ENCODE measurements around the gene KLF14.
"Not testable (repeated sequence)": the region's sequence is repeated elsewhere in the genome, so short reads cannot be mapped to it uniquely, and the experiment has no call there.

Gene KLF14

DNA sequence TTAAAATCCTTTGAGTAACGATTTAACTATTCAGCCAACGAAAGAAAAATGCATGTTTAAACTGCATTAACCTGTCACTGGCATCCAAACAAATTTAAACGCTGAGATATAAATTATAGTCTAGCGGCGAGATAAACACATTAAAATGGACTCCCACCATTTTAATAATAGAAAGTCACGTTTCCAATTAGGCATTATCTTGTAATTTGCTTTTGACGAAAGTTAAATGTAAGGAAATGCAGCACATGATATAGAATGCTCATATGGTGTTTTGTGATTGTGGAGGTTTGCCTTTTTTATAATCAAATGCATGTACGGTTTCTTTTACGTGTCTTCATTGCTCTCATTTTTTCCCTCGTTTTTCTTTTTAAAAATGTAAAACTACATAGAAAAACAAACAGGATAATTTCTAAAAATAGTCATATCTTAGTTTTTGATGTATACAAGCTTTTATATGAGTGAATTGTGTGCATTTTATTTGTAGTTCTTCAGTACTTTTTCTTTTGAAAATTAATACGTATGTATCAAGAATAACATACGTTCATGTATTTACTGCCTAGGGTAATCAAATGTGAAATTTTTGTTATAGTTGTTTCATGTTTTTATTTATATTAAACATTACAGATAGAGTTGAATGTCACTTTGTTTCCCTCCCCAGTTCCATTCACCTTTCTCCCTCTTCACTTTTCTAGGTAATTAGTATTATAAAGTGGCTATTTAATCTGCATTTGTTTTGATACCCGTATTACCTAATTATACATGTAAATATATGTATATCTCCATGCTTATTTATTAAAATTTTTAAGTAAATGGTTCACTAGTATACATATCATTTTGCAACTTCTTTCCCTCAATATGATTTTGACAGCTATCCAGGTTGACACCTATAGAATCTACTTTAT, 1.1 kb upstream of the KLF14 start:
- Mint-ChIP-seq H3K27ac (no peak overlapping the region), H3K4me3 (peak overlapping the region; percentile 69), H3K36me3 (no peaks in the 10 kb centered on the region), H3K4me1 (peaks cover 5% of the 10 kb centered on the region), H3K9me3 (no peaks in the 10 kb centered on the region)
- DNase-seq (ENCODE audit: low spot score in 2 of 2) (no peak), ATAC-seq (no peak)

GRCh38 chr7:130732980-130733930, 752 bp downstream of the KLF14 start:
- Mint-ChIP-seq H3K4me3 (peak overlapping the region; percentile 67), H3K27ac (no peak overlapping the region), H3K36me3 (no peaks in the 10 kb centered on the region), H3K4me1 (peaks cover 5% of the 10 kb centered on the region), H3K9me3 (no peaks in the 10 kb centered on the region)
- DNase-seq (ENCODE audit: low spot score in 2 of 2) (peak in 1 of 2 donors; percentile 41), ATAC-seq (peak; percentile 68)

- no peaks in the 10 kb centered on the region for H3K36me3 Mint-ChIP-seq
- H3K4me1 Mint-ChIP-seq: no peaks in the 10 kb centered on the region
- H3K27ac Mint-ChIP-seq: no peak overlapping the region
- H3K9me3 Mint-ChIP-seq: no peaks in the 10 kb centered on the region
- no peak overlapping the region for H3K4me3 Mint-ChIP-seq
- DNase-seq (ENCODE audit: low spot score in 2 of 2) (no peak), ATAC-seq (no peak)
Observed at GRCh38 chr7:130723784-130724183, 10.2 kb downstream of the KLF14 start.

DNA sequence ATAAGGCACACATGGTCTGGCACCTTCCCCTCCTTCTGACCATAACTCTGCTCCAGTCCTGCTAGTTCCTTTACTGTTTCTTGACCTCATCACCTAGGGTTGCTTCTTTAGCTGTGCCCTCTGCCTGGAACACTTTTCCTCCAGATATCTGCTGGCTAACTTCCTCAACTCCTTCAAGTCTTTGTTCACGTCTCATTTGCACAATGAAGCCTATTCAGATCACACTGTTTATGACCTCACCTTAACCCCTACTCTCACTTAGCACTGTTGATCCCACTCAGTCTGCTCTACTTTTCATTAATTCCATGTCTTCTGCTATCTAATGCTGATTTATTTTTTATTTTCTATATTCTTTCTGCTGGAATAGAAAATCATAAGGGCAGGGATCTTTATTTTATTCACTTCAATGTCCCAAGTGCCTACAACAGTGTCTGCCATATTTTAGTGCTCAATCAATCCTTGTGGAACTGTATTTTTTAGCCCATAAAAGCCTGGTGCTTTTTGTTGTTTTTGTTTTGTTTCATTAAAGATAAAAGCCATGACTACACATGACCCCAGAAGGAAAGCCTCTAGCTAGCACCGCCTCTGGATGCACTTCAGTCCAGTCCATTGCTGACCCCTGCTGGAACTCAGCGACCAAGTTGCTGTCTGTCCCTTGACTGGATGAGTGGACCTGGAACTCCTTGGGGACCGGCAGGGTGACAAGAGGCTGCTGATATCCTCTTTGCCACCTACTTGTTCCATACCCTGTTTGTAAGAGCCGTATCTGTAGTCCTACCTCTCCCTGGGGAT, 12.3 kb downstream of the KLF14 start:
- H3K4me3 Mint-ChIP-seq: no peak overlapping the region
- ATAC-seq (peak; percentile 85), DNase-seq (ENCODE audit: low spot score in 2 of 2) (peak in 1 of 2 donors; percentile 11)
- no peaks in the 10 kb centered on the region for H3K4me1 Mint-ChIP-seq
- H3K27ac Mint-ChIP-seq: no peak overlapping the region
- no peaks in the 10 kb centered on the region for H3K9me3 Mint-ChIP-seq
- no peaks in the 10 kb centered on the region for H3K36me3 Mint-ChIP-seq

- no peaks in the 10 kb centered on the region for H3K36me3 Mint-ChIP-seq
- DNase-seq (ENCODE audit: low spot score in 2 of 2) (no peak), ATAC-seq (no peak)
- no peaks in the 10 kb centered on the region for H3K9me3 Mint-ChIP-seq
- H3K4me1 Mint-ChIP-seq: no peaks in the 10 kb centered on the region
- H3K4me3 Mint-ChIP-seq: no peak overlapping the region
- H3K27ac Mint-ChIP-seq: no peak overlapping the region
Observed at GRCh38 chr7:130719541-130719940, 14.5 kb downstream of the KLF14 start.

DNA sequence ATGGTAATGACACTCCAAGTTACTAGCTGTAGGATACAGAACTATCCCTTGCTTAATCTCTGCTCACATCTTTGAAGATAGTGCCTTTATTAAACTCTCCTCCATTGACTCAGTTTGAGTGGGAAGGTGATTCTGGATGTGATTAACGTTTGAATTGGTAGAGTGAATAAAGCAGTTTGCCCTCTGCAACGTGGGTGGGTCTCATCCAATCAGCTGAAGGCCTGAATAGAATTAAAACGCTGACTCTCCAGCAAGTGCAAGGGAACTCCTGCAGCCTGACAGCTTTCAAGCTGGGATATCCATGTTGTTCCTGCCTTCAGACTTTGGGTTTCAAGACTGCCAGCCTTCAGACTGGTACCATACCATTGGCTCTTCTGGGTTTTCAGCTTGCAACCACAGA, 21.6 kb downstream of the KLF14 start:
- DNase-seq (ENCODE audit: low spot score in 2 of 2): no peak
- H3K4me3 Mint-ChIP-seq: no peak overlapping the region

GRCh38 chr7:130708766-130709165, 25.2 kb downstream of the KLF14 start:
- DNase-seq (ENCODE audit: low spot score in 2 of 2) (no peak), ATAC-seq (no peak)
- H3K36me3 Mint-ChIP-seq: no peaks in the 10 kb centered on the region
- no peaks in the 10 kb centered on the region for H3K4me1 Mint-ChIP-seq
- H3K4me3 Mint-ChIP-seq: no peak overlapping the region
- no peak overlapping the region for H3K27ac Mint-ChIP-seq
- no peaks in the 10 kb centered on the region for H3K9me3 Mint-ChIP-seq

More for the DNA sequence above, 21.6 kb downstream of the KLF14 start:
- no peak for ATAC-seq
- Mint-ChIP-seq H3K4me1 (no peaks in the 10 kb centered on the region), H3K27ac (no peak overlapping the region), H3K36me3 (no peaks in the 10 kb centered on the region), H3K9me3 (no peaks in the 10 kb centered on the region)

DNA sequence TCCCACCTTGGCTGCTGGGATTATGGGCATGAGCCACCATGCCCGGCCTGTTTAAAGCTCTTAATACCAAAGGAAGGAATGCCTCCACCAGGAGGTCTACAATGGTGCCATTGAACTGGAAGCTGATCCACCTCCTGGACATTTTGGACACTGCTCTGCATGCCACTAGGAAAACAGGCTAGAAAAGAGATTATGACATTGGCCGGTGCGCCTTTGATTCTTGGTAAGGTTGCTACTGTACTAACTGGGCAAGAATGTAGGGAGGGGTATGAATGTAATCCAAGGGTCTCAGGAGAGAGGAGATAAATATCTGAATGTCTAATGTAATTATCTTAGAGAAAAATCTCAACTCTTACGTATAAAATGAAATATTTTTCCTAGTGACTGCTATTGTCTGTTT, 26.0 kb downstream of the KLF14 start:
- H3K4me1 Mint-ChIP-seq: no peaks in the 10 kb centered on the region
- H3K9me3 Mint-ChIP-seq: no peaks in the 10 kb centered on the region
- H3K27ac Mint-ChIP-seq: no peak overlapping the region
- DNase-seq (ENCODE audit: low spot score in 2 of 2): no peak
- ATAC-seq: no peak
- H3K36me3 Mint-ChIP-seq: no peaks in the 10 kb centered on the region
- no peak overlapping the region for H3K4me3 Mint-ChIP-seq

DNA sequence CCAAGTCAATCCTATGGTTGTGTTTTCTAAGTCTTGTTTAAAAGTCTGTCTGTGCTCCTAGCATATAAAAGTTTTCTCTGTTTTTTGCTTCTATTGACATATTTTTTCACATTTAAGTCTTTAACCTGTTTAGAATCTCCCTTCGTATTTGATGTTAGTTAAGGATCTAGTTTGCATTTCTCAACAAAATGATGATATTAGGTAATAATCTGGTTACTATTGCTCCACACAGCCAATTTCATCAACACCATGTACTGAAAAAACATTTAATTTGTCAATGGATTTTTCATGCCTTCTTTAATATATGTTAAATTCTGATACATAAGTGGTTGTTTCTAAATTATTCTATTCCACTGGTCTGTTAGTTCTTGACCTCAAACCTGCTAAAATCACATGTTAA, 30.2 kb downstream of the KLF14 start:
- Mint-ChIP-seq H3K27ac (no peak overlapping the region), H3K4me3 (no peak overlapping the region), H3K36me3 (no peaks in the 10 kb centered on the region), H3K9me3 (no peaks in the 10 kb centered on the region), H3K4me1 (no peaks in the 10 kb centered on the region)
- ATAC-seq (no peak), DNase-seq (ENCODE audit: low spot score in 2 of 2) (no peak)

- Mint-ChIP-seq H3K9me3 (no peaks in the 10 kb centered on the region), H3K4me3 (no peak overlapping the region), H3K36me3 (no peaks in the 10 kb centered on the region), H3K27ac (no peak overlapping the region), H3K4me1 (no peaks in the 10 kb centered on the region)
- DNase-seq (ENCODE audit: low spot score in 2 of 2) (no peak), ATAC-seq (no peak)
Observed at GRCh38 chr7:130701650-130702049, 32.4 kb downstream of the KLF14 start.

GRCh38 chr7:130700760-130701159, 33.2 kb downstream of the KLF14 start:
- Mint-ChIP-seq H3K9me3 (no peaks in the 10 kb centered on the region), H3K36me3 (no peaks in the 10 kb centered on the region)

DNA sequence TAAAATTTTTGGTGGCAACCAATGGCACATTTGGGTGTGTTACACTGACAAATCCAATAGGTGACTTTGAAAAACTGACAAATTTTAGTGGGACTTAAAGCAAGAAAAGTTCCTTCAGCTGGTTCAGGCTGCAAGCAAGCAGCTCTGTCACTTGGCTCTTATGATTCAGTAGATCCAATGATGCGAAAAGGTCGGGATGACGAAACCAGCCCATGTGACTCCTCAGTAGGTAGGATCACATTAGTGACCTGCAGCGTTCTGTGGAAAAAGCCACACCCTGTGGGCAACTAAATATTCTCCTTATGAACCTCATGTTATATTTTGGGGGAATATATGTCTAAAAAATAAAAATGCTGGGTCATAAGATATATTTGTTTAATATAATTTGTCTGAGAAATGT, 34.3 kb downstream of the KLF14 start:
- H3K4me3 Mint-ChIP-seq: no peak overlapping the region
- H3K9me3 Mint-ChIP-seq: no peaks in the 10 kb centered on the region

More at GRCh38 chr7:130700760-130701159, 33.2 kb downstream of the KLF14 start:
- H3K4me1 Mint-ChIP-seq: no peaks in the 10 kb centered on the region
- H3K4me3 Mint-ChIP-seq: no peak overlapping the region
- ATAC-seq (no peak), DNase-seq (ENCODE audit: low spot score in 2 of 2) (no peak)
- no peak overlapping the region for H3K27ac Mint-ChIP-seq

GRCh38 chr7:130697820-130698219, 36.2 kb downstream of the KLF14 start:
- no peak overlapping the region for H3K27ac Mint-ChIP-seq
- H3K4me1 Mint-ChIP-seq: no peaks in the 10 kb centered on the region
- H3K36me3 Mint-ChIP-seq: no peaks in the 10 kb centered on the region
- ATAC-seq (no peak), DNase-seq (ENCODE audit: low spot score in 2 of 2) (no peak)
- no peaks in the 10 kb centered on the region for H3K9me3 Mint-ChIP-seq
- no peak overlapping the region for H3K4me3 Mint-ChIP-seq

More for the DNA sequence above, 34.3 kb downstream of the KLF14 start:
- Mint-ChIP-seq H3K36me3 (no peaks in the 10 kb centered on the region), H3K27ac (no peak overlapping the region), H3K4me1 (no peaks in the 10 kb centered on the region)
- ATAC-seq: no peak
- DNase-seq (ENCODE audit: low spot score in 2 of 2): no peak

DNA sequence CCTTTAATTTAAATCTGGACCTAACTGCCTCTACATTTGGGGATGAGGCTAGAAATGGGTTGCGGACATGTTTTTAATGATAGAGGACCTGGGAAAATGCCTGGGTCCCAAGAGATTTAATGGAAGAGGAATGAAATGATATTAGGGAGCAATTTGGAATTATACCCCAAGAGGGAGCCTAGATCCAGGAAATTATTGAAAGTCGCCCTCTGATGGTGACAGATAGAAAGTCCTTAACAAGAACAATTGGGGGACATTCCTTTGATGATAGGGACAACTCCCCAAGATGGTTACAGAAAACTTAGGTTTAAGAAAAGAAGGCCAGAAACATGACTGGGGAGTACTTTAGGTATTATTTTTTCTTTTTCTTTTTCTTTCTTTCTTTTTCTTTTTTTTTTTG, 38.2 kb downstream of the KLF14 start:
- no peak for ATAC-seq
- Mint-ChIP-seq H3K36me3 (no peaks in the 10 kb centered on the region), H3K4me1 (no peaks in the 10 kb centered on the region), H3K9me3 (peaks cover 7% of the 10 kb centered on the region), H3K4me3 (no peak overlapping the region), H3K27ac (no peak overlapping the region)
- no peak for DNase-seq (ENCODE audit: low spot score in 2 of 2)

- not testable (repeated sequence) for H3K27ac Mint-ChIP-seq; H3K4me1 Mint-ChIP-seq; DNase-seq (ENCODE audit: low spot score in 2 of 2); H3K4me3 Mint-ChIP-seq; ATAC-seq; H3K9me3 Mint-ChIP-seq; H3K36me3 Mint-ChIP-seq
Observed at GRCh38 chr7:130692396-130692795, 41.6 kb downstream of the KLF14 start.

All from stimulated activated effector memory CD8-positive, alpha-beta T cell treated with anti-CD3 and anti-CD28 coated beads, Interleukin-12 subunit alpha, Interleukin-12 subunit beta, amount 100 ng/mL, for 72 hours (primary cell).